ENCODE results near the gene EFHC2.
"Not testable (repeated sequence)": the region's sequence is repeated elsewhere in the genome, so short reads cannot be mapped to it uniquely, and the experiment has no call there.

The EFHC2 gene

GRCh38 chrX:44274096-44274495, 69.4 kb downstream of the EFHC2 start:
- no peak for DNase-seq (ENCODE audit: low read depth in 1 of 2, low spot score in 1 of 2)
- in situ Hi-C loops (cut with HindIII; ENCODE audit: low pct_unique_long_range_greater_than_20kb, low sequenced_read_pairs) = no loop called here
- TF ChIP-seq JUND (IDR thresholded peaks at IDR 0.05; ENCODE audit: low read depth) = no peak

GRCh38 chrX:44267861-44268260, 75.6 kb downstream of the EFHC2 start:
- in situ Hi-C loops (cut with HindIII; ENCODE audit: low pct_unique_long_range_greater_than_20kb, low sequenced_read_pairs) = no loop called here
- no peak for DNase-seq (ENCODE audit: low read depth in 1 of 2, low spot score in 1 of 2)
- TF ChIP-seq JUND (IDR thresholded peaks at IDR 0.05; ENCODE audit: low read depth) = no peak

DNA sequence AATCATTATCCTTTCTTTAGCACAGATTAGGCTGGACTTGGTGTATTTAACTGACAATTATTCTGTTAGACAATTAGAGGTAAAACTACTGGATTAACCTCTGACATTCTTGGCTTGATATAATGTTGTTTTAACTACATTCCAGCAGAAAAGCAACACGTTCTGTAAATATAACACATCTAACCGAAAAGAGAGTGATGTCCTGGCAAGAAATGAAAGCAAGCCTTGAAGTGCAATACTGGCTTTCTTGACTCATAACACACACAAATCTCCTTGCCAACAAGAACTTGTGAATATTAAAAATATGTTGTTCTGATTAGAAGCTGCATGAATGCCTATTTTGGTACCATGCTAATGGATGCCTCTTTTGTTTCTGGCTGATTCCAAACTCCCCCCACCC, 76.4 kb downstream of the EFHC2 start:
- no peak for TF ChIP-seq JUND (IDR thresholded peaks at IDR 0.05; ENCODE audit: low read depth)
- in situ Hi-C loops (cut with HindIII; ENCODE audit: low pct_unique_long_range_greater_than_20kb, low sequenced_read_pairs) = no loop called here
- DNase-seq (ENCODE audit: low read depth in 1 of 2, low spot score in 1 of 2) = no peak

DNA sequence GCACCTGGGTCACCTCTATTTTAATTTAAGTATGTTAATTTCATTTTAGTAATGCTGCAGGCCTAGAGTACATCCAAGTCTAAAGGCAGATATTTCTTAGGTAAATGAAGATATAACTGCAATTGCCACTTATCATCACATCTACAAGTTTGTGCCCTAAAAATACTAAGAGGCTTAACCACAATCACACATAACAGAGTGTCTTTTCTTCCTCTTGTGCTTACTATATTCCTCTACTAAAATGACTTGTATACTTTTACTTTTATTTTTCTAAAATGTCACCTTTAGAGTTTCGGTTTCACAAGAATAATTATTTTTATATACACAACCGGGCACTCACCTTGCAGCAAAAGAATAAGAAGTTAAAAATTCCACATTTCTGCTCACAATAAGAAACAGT, 77.9 kb downstream of the EFHC2 start:
- in situ Hi-C loops (cut with HindIII; ENCODE audit: low pct_unique_long_range_greater_than_20kb, low sequenced_read_pairs) = no loop called here
- no peak for TF ChIP-seq JUND (IDR thresholded peaks at IDR 0.05; ENCODE audit: low read depth)
- DNase-seq (ENCODE audit: low read depth in 1 of 2, low spot score in 1 of 2) = no peak

- no peak for DNase-seq (ENCODE audit: low read depth in 1 of 2, low spot score in 1 of 2)
- TF ChIP-seq JUND (IDR thresholded peaks at IDR 0.05; ENCODE audit: low read depth) = no peak
- in situ Hi-C loops (cut with HindIII; ENCODE audit: low pct_unique_long_range_greater_than_20kb, low sequenced_read_pairs) = no loop called here
These were observed 78.5 kb downstream of the EFHC2 start for GRCh38 chrX:44264936-44265335.

- no peak for TF ChIP-seq JUND (IDR thresholded peaks at IDR 0.05; ENCODE audit: low read depth)
- in situ Hi-C loops (cut with HindIII; ENCODE audit: low pct_unique_long_range_greater_than_20kb, low sequenced_read_pairs) = no loop called here
- DNase-seq (ENCODE audit: low read depth in 1 of 2, low spot score in 1 of 2) = no peak
These were observed 82.2 kb downstream of the EFHC2 start for GRCh38 chrX:44261286-44261685.

- in situ Hi-C loops (cut with HindIII; ENCODE audit: low pct_unique_long_range_greater_than_20kb, low sequenced_read_pairs) = no loop called here
- DNase-seq (ENCODE audit: low read depth in 1 of 2, low spot score in 1 of 2) = no peak
- no peak for TF ChIP-seq JUND (IDR thresholded peaks at IDR 0.05; ENCODE audit: low read depth)
These were observed 82.9 kb downstream of the EFHC2 start for GRCh38 chrX:44260609-44261008.

- DNase-seq (ENCODE audit: low read depth in 1 of 2, low spot score in 1 of 2); in situ Hi-C loops (cut with HindIII; ENCODE audit: low pct_unique_long_range_greater_than_20kb, low sequenced_read_pairs): not testable (repeated sequence)
These were observed 87.7 kb downstream of the EFHC2 start for GRCh38 chrX:44255742-44256141.

DNA sequence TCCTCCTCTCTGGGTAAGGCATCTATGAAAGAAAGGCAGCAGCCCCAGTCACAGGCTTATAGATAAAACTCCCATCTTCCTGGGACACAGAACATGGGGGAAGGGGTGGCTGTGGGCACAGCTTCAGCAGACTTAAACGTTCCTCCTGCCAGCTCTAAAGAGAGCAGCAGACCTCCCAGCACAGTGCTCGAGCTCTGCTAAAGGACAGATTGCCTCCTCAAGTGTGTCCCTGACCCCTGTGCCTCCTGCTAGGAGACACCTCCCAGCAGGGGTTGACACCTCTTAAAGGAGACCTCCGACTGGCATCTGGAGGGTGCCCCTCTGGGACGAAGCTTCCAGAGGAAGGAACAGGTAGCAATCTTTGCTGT, 89.9 kb downstream of the EFHC2 start:
- in situ Hi-C loops (cut with HindIII; ENCODE audit: low pct_unique_long_range_greater_than_20kb, low sequenced_read_pairs) = no loop called here
- no peak for DNase-seq (ENCODE audit: low read depth in 1 of 2, low spot score in 1 of 2)
- no peak for TF ChIP-seq JUND (IDR thresholded peaks at IDR 0.05; ENCODE audit: low read depth)

GRCh38 chrX:44252688-44253574, 90.5 kb downstream of the EFHC2 start:
- DNase-seq (ENCODE audit: low read depth in 1 of 2, low spot score in 1 of 2) = peak in 1 of 2 experiments; percentile 34
- in situ Hi-C loops (cut with HindIII; ENCODE audit: low pct_unique_long_range_greater_than_20kb, low sequenced_read_pairs) = not testable (repeated sequence)

GRCh38 chrX:44247468-44247867, 96.0 kb downstream of the EFHC2 start:
- TF ChIP-seq JUND (IDR thresholded peaks at IDR 0.05; ENCODE audit: low read depth) = no peak
- no peak for DNase-seq (ENCODE audit: low read depth in 1 of 2, low spot score in 1 of 2)
- in situ Hi-C loops (cut with HindIII; ENCODE audit: low pct_unique_long_range_greater_than_20kb, low sequenced_read_pairs) = no loop called here

- no peak for DNase-seq (ENCODE audit: low read depth in 1 of 2, low spot score in 1 of 2)
- TF ChIP-seq JUND (IDR thresholded peaks at IDR 0.05; ENCODE audit: low read depth) = no peak
- in situ Hi-C loops (cut with HindIII; ENCODE audit: low pct_unique_long_range_greater_than_20kb, low sequenced_read_pairs) = no loop called here
These were observed 96.6 kb downstream of the EFHC2 start for GRCh38 chrX:44246826-44247225.

- in situ Hi-C loops (cut with HindIII; ENCODE audit: low pct_unique_long_range_greater_than_20kb, low sequenced_read_pairs) = no loop called here
- TF ChIP-seq JUND (IDR thresholded peaks at IDR 0.05; ENCODE audit: low read depth) = no peak
- DNase-seq (ENCODE audit: low read depth in 1 of 2, low spot score in 1 of 2) = no peak
These were observed 97.7 kb downstream of the EFHC2 start for GRCh38 chrX:44245733-44246132.

GRCh38 chrX:44244008-44244407, 99.5 kb downstream of the EFHC2 start:
- DNase-seq (ENCODE audit: low read depth in 1 of 2, low spot score in 1 of 2) = peak in 1 of 2 experiments; percentile 56
- in situ Hi-C loops (cut with HindIII; ENCODE audit: low pct_unique_long_range_greater_than_20kb, low sequenced_read_pairs) = no loop called here

More at GRCh38 chrX:44244008-44244407, 99.5 kb downstream of the EFHC2 start:
- no peak for TF ChIP-seq JUND (IDR thresholded peaks at IDR 0.05; ENCODE audit: low read depth)
